ENCODE results near the gene CABP5. TPM values are rescaled to one million over a fixed set of nuclear protein-coding genes. Genes with fewer than 3 reads are reported as not detected.
"Not testable (repeated sequence)": the region's sequence is repeated elsewhere in the genome, so short reads cannot be mapped to it uniquely, and the experiment has no call there.

CABP5 gene
- total RNA-seq (1 to 10 TPM in 1 of 7 donors, under 1 TPM in 4, not detected in 2; 0.28 to 1.3 (median 0.79) TPM), polyA plus RNA-seq (under 1 TPM in 2 of 3 donors, not detected in 1; 0.10 to 0.24 TPM)
- long read RNA-seq, donor 1, partial matches to known transcripts: 0 of 1 reads
- long read RNA-seq, donor 1, other reads (novel, unspliced or antisense): 0 of 1 reads
- long read RNA-seq, donor 2: 0 reads

GRCh38 chr19:48043675-48044258 is at the start of gene CABP5:
Gene CABP5 (minus strand): TSS chr19:48044079. CDS start chr19:48043922, 157 bp downstream.
- no peak for DNase-seq
- 65 to 80% (median 77%) methylated on average over 10 of the region's 10 CpGs for WGBS, 5 donors
- intact Hi-C loops (cut with DNase I; ENCODE audit: low total_unique reads): no loop called here
- H3K9me3 ChIP-seq: no peaks in the 10 kb centered on the region
- no peaks in the 10 kb centered on the region for H3K4me1 ChIP-seq
- peaks cover 0 to 17% (median 6%) of the 10 kb centered on the region in 6 donors for H3K36me3 ChIP-seq
- H3K27me3 ChIP-seq (replicated peaks in 1 of 7): peaks cover 0 to 27% (median 0%) of the 10 kb centered on the region in 7 donors
- TF ChIP-seq CTCF (IDR thresholded peaks at IDR 0.05 in 8 of 11, conservative IDR thresholded peaks at IDR 0.05 in 3 of 11) (no peak), POLR2A (IDR thresholded peaks at IDR 0.05) (no peak), POLR2AphosphoS5 (IDR thresholded peaks at IDR 0.05) (no peak)
- H3K27ac ChIP-seq: no peak within 1 kb of the TSS
- H3K4me3 ChIP-seq: no peak within 1 kb of the TSS

- intact Hi-C loops (cut with DNase I; ENCODE audit: low total_unique reads); H3K4me3 ChIP-seq; H3K4me1 ChIP-seq; DNase-seq; H3K27ac ChIP-seq; H3K27me3 ChIP-seq (replicated peaks in 1 of 7): not testable (repeated sequence)
- peaks cover 2 to 36% (median 29%) of the 10 kb centered on the region in 6 donors for H3K36me3 ChIP-seq
- 79 to 91% (median 87%) methylated on average over 13 of the region's 13 CpGs for WGBS, 5 donors
- H3K9me3 ChIP-seq: peaks cover 0 to 20% (median 12%) of the 10 kb centered on the region in 8 donors
Observed at GRCh38 chr19:48091111-48091718, 47.3 kb upstream of the CABP5 start.

- intact Hi-C loops (cut with DNase I; ENCODE audit: low total_unique reads): no loop called here
- Histone ChIP-seq H3K36me3 (peaks cover 2 to 28% (median 20%) of the 10 kb centered on the region in 6 donors), H3K4me1 (no peaks in the 10 kb centered on the region), H3K4me3 (no peak overlapping the region), H3K9me3 (peaks cover 0 to 20% (median 12%) of the 10 kb centered on the region in 8 donors), H3K27ac (no peak overlapping the region), H3K27me3 (replicated peaks in 1 of 7) (peaks cover 0 to 6% (median 0%) of the 10 kb centered on the region in 7 donors)
- DNase-seq: no peak
- TF ChIP-seq CTCF (IDR thresholded peaks at IDR 0.05 in 8 of 11, conservative IDR thresholded peaks at IDR 0.05 in 3 of 11): no peak
- TF ChIP-seq POLR2AphosphoS5 (IDR thresholded peaks at IDR 0.05): no peak
- TF ChIP-seq POLR2A (IDR thresholded peaks at IDR 0.05): no peak
- 67 to 78% (median 73%) methylated on average over 5 of the region's 5 CpGs for WGBS, 5 donors
Observed at GRCh38 chr19:48090281-48090802, 46.5 kb upstream of the CABP5 start.

- intact Hi-C loops (cut with DNase I; ENCODE audit: low total_unique reads); H3K4me3 ChIP-seq; H3K4me1 ChIP-seq; H3K27me3 ChIP-seq (replicated peaks in 1 of 7); H3K9me3 ChIP-seq; H3K27ac ChIP-seq: not testable (repeated sequence)
- peak; percentile 4 for DNase-seq
- H3K36me3 ChIP-seq: peaks cover 0 to 16% (median 7%) of the 10 kb centered on the region in 6 donors
- WGBS, 5 donors: 92 to 99% (median 96%) methylated on average over 6 of the region's 6 CpGs
Observed at GRCh38 chr19:48088991-48089390, 45.1 kb upstream of the CABP5 start.
